HG02870 (cell line): ENCODE data around the gene AOPEP.

Experiments
- ATAC-seq: cut with Tn5 transposase; IDR thresholded peaks from one replicate; pipeline ENCODE4 v1.9.1; 2021; ENCODE audit warnings: mild to moderate bottlenecking, moderate library complexity; ENCODE audit not compliant: unreplicated experiment

Gene AOPEP

GRCh38 chr9:94758031-94758430, 31.5 kb downstream of the AOPEP start:
- no peak for ATAC-seq

GRCh38 chr9:94758880-94759279, 32.4 kb downstream of the AOPEP start:
- ATAC-seq: no peak

GRCh38 chr9:94760010-94760409, 33.5 kb downstream of the AOPEP start:
- no peak for ATAC-seq

GRCh38 chr9:94760660-94761059, 34.2 kb downstream of the AOPEP start:
- no peak for ATAC-seq

- ATAC-seq: no peak
These were observed 35.0 kb downstream of the AOPEP start for GRCh38 chr9:94761481-94761880.

- no peak for ATAC-seq
These were observed 41.0 kb downstream of the AOPEP start for GRCh38 chr9:94767331-94768072.

GRCh38 chr9:94768766-94769165, 42.3 kb downstream of the AOPEP start:
- ATAC-seq: no peak

- ATAC-seq: no peak
These were observed 43.8 kb downstream of the AOPEP start for GRCh38 chr9:94770334-94770733.

GRCh38 chr9:94771096-94771495, 44.6 kb downstream of the AOPEP start:
- ATAC-seq: no peak

GRCh38 chr9:94772144-94772543, 45.6 kb downstream of the AOPEP start:
- ATAC-seq: no peak

GRCh38 chr9:94772639-94773303, 46.3 kb downstream of the AOPEP start:
- no peak for ATAC-seq

- ATAC-seq: no peak
These were observed 47.2 kb downstream of the AOPEP start for GRCh38 chr9:94773655-94774054.

- ATAC-seq: no peak
These were observed 51.5 kb downstream of the AOPEP start for GRCh38 chr9:94778013-94778412.

GRCh38 chr9:94779031-94779430, 52.5 kb downstream of the AOPEP start:
- no peak for ATAC-seq

- no peak for ATAC-seq
These were observed 53.3 kb downstream of the AOPEP start for GRCh38 chr9:94779693-94780290.

GRCh38 chr9:94780516-94780950, 54.0 kb downstream of the AOPEP start:
- ATAC-seq: no peak

GRCh38 chr9:94782355-94783101, 56.0 kb downstream of the AOPEP start:
- no peak for ATAC-seq

- ATAC-seq: no peak
These were observed 56.7 kb downstream of the AOPEP start for GRCh38 chr9:94783102-94783682.

- no peak for ATAC-seq
These were observed 57.4 kb downstream of the AOPEP start for GRCh38 chr9:94783928-94784327.

- no peak for ATAC-seq
These were observed 59.0 kb downstream of the AOPEP start for GRCh38 chr9:94785215-94786169.
